ENCODE data around the gene SPHKAP. TPM values are rescaled to one million over a fixed set of nuclear protein-coding genes. Genes with fewer than 3 reads are reported as not detected.

The SPHKAP gene
- total and polyA plus RNA-seq, 2 of the 13 experiments (the other 11 are each of a cell fraction or from before 2014, with no cell fraction given): not detected

GRCh38 chr2:228144961-228145360 is 36.5 kb downstream of the SPHKAP start:
- in situ Hi-C loops (cut with HindIII; ENCODE audit: extremely low pct_ligation_motif_present, low pct_unique_long_range_greater_than_20kb): no loop called here
- ATAC-seq (no peak), DNase-seq (ENCODE audit: low spot score) (no peak), FAIRE-seq (no peak)
- BruUV-seq (replicated peaks): no TSS peak
- intact Hi-C loops (cut with micrococcal nuclease; ENCODE audit: unreplicated experiment): no loop called here
- Histone ChIP-seq H3K36me3 (replicated peaks in 1 of 2; ENCODE audit: control insufficient read depth in 1 of 2, insufficient read depth in 2 of 2, low read length in 2 of 2) (no peaks in the 10 kb centered on the region), H3K27ac (ENCODE audit: extremely low read length, insufficient read depth, low read length) (no peak overlapping the region), H2AFZ (ENCODE audit: low read length) (no peak overlapping the region), H3K4me2 (ENCODE audit: low read depth, low read length) (no peak overlapping the region), H3K9me3 (ENCODE audit: low read length) (no peaks in the 10 kb centered on the region), H3K4me1 (ENCODE audit: insufficient read depth, low read length) (no peaks in the 10 kb centered on the region), H3K79me2 (ENCODE audit: insufficient read depth, low read length) (no peaks in the 10 kb centered on the region), H3K4me3 (replicated peaks in 1 of 3; ENCODE audit: insufficient read depth in 1 of 3, low read depth in 2 of 3, low read length in 3 of 3) (no peak overlapping the region), H3K9ac (ENCODE audit: insufficient read depth, low read depth, low read length) (no peak overlapping the region), H4K20me1 (ENCODE audit: insufficient read depth, low read length) (no peaks in the 10 kb centered on the region), H3K27me3 (ENCODE audit: control insufficient read depth in 1 of 2, insufficient read depth in 2 of 2, low read length in 2 of 2) (no peaks in the 10 kb centered on the region; a peak in 1 of 5 replicates)
- ChIA-PET POLR2A (no interaction called here), CTCF (ENCODE audit: low intra/inter-chr PET ratio, low total read pairs) (no interaction called here)
- 3% methylated on average over 4 of the region's 4 CpGs for WGBS (ENCODE audit: low lambda C conversion rate)
- TF ChIP-seq RELA (CRISPR knock-in tag; IDR thresholded peaks at IDR 0.05) (no peak), ADNP (CRISPR knock-in tag; IDR thresholded peaks at IDR 0.05) (no peak), ZBTB46 (CRISPR knock-in tag; IDR thresholded peaks at IDR 0.05; ENCODE audit: borderline replicate concordance) (no peak), ONECUT2 (CRISPR knock-in tag; IDR thresholded peaks at IDR 0.05) (no peak), PCBP2 (optimal IDR thresholded peaks at IDR 0.05; ENCODE audit: low read depth, low read length, poor library complexity, severe bottlenecking) (no peak), KDM5B (CRISPR knock-in tag; IDR thresholded peaks at IDR 0.05; ENCODE audit: borderline replicate concordance) (no peak), RNF2 (conservative IDR thresholded peaks at IDR 0.05; ENCODE audit: low read depth) (no peak), SMARCE1 (IDR thresholded peaks at IDR 0.05; ENCODE audit: borderline replicate concordance) (no peak), ZMYM2 (CRISPR knock-in tag; IDR thresholded peaks at IDR 0.05) (no peak), ZNF619 (CRISPR knock-in tag; IDR thresholded peaks at IDR 0.05) (no peak), NFYC (CRISPR knock-in tag; IDR thresholded peaks at IDR 0.05) (no peak), PREB (CRISPR knock-in tag; IDR thresholded peaks at IDR 0.05) (no peak), PLRG1 (conservative IDR thresholded peaks at IDR 0.05) (no peak)
